Smooth muscle cell (in vitro differentiated cells): ENCODE measurements around the gene SYT7. TPM values are rescaled to one million over a fixed set of nuclear protein-coding genes. Genes with fewer than 3 reads are reported as not detected.

Experiments used
- DNase-seq: peaks from one replicate; lab custom pipeline; 2025; ENCODE audit not compliant: unreplicated experiment; lab: John Stamatoyannopoulos, UW
- H2AFZ ChIP-seq: fragments of 200-600 bp; sonication (generic); 2 replicates; pipeline ENCODE4 v1.6.0; 2016; ENCODE audit warnings: antibody characterized with exemption, low read depth, mild to moderate bottlenecking
- H3F3A ChIP-seq: fragments of 200-600 bp; sonication (generic); 2 replicates; pipeline ENCODE4 v1.6.0; 2017; ENCODE audit warnings: antibody characterized with exemption, low read depth
- H3K27ac ChIP-seq: fragments of 200-600 bp; sonication (generic); 2 replicates; pipeline ENCODE4 v1.5.1; 2016; ENCODE audit warnings: low read depth, mild to moderate bottlenecking
- H3K27me3 ChIP-seq: fragments of 200-600 bp; sonication (generic); 2 replicates; pipeline ENCODE4 v1.6.1; 2016; ENCODE audit warnings: low read depth, mild to moderate bottlenecking
- H3K36me3 ChIP-seq: fragments of 200-600 bp; sonication (generic); 2 replicates; pipeline ENCODE4 v1.5.1; 2016; ENCODE audit warnings: low read depth
- H3K4me1 ChIP-seq: fragments of 200-600 bp; sonication (generic); 2 replicates; pipeline ENCODE4 v1.5.1; 2016; ENCODE audit warnings: low read depth
- H3K4me2 ChIP-seq: fragments of 200-600 bp; sonication (generic); 2 replicates; pipeline ENCODE4 v1.6.0; 2016; ENCODE audit warnings: mild to moderate bottlenecking
- H3K4me3 ChIP-seq: fragments of 200-600 bp; sonication (generic); 2 replicates; pipeline ENCODE4 v1.5.1; 2016; ENCODE audit warnings: mild to moderate bottlenecking
- H3K79me2 ChIP-seq: fragments of 200-600 bp; sonication (generic); 2 replicates; pipeline ENCODE4 v1.6.0; 2016; ENCODE audit warnings: low read depth, mild to moderate bottlenecking
- H3K9ac ChIP-seq: fragments of 200-600 bp; sonication (generic); 2 replicates; pipeline ENCODE4 v1.6.0; 2016; ENCODE audit warnings: low read depth
- H3K9me3 ChIP-seq: fragments of 200-600 bp; sonication (generic); replicated peaks from 2 replicates; pipeline ENCODE4 v1.5.1; 2016; ENCODE audit warnings: low read depth
- H4K20me1 ChIP-seq: fragments of 200-600 bp; sonication (generic); 2 replicates; pipeline ENCODE4 v1.6.0; 2016; ENCODE audit warnings: low read depth
- WGBS: methylation state at CpG from one replicate; pipeline ENCODE4 v1.1.7; 2016; ENCODE audit warnings: low lambda C conversion rate; 5-methylcytosine and 5-hydroxymethylcytosine counted together
- polyA plus RNA-seq: library from polyadenylated mRNA; unstranded; fragments of >200 nt; fragmentation: Nextera tagmentation; extraction: Ambion mirVana; gene quantifications from 2 replicates; pipeline ENCODE4 v1.2.1, GENCODE V29; 2016
- total RNA-seq: library from RNA; depleted of rRNA; stranded (reverse); fragments of >200 nt; gene quantifications from 2 replicates; pipeline ENCODE4 v1.2.3, GENCODE V29; 2014
- TF ChIP-seq, protein P1 (sequence below): fragments of 200-600 bp; sonication (generic); IDR thresholded peaks from 2 replicates; pipeline ENCODE4 v1.5.1; 2017; ENCODE audit warnings: borderline replicate concordance, mild to moderate bottlenecking, antibody characterized with exemption; ENCODE audit not compliant: insufficient read depth, poor library complexity, severe bottlenecking

SYT7 gene
- total and polyA plus RNA-seq, 2 experiments from 2014 or later = 0.79 to 4.0 TPM

DNA sequence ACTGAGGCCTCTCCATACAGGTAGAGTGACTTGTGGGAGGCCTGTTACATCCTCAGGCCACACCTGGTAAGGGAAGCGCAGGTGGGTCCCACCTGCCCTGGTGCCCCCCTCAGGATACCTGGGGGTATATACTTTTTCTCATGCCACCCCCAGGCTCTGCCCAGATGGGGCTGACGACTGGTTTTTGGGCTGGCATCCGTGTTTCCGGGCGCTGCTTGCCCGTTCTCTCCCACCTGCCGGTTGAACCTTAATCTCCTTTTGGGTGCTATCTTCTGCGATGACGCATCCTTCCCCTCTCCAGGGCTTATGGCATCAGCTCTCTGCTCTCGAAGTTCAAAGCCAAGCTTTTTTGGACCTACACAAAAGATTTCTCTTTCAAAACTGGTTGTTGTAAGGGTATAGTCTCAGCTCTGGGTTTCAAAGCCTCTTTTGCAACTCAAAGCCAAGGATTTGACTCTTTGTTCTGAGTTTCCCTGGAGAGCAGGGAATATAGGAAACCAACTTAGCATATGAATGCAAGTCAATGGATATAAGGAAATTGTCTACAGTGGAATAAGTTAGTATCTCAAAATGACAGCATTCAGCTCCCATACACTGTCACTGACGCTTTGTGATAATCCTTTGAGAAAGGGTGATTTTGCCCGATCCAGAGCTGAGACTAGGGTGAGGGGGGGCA lies 80.9 kb downstream of the SYT7 start:
- Histone ChIP-seq H3K27ac (no peak overlapping the region), H3K27me3 (peaks cover 2% of the 10 kb centered on the region), H3F3A (no peaks in the 10 kb centered on the region), H4K20me1 (no peaks in the 10 kb centered on the region), H3K4me3 (no peak overlapping the region), H3K79me2 (no peaks in the 10 kb centered on the region), H3K4me1 (no peaks in the 10 kb centered on the region), H2AFZ (no peak overlapping the region), H3K9me3 (no peaks in the 10 kb centered on the region), H3K9ac (no peak overlapping the region), H3K36me3 (no peaks in the 10 kb centered on the region), H3K4me2 (no peak overlapping the region)
- TF ChIP-seq, protein P1, sequence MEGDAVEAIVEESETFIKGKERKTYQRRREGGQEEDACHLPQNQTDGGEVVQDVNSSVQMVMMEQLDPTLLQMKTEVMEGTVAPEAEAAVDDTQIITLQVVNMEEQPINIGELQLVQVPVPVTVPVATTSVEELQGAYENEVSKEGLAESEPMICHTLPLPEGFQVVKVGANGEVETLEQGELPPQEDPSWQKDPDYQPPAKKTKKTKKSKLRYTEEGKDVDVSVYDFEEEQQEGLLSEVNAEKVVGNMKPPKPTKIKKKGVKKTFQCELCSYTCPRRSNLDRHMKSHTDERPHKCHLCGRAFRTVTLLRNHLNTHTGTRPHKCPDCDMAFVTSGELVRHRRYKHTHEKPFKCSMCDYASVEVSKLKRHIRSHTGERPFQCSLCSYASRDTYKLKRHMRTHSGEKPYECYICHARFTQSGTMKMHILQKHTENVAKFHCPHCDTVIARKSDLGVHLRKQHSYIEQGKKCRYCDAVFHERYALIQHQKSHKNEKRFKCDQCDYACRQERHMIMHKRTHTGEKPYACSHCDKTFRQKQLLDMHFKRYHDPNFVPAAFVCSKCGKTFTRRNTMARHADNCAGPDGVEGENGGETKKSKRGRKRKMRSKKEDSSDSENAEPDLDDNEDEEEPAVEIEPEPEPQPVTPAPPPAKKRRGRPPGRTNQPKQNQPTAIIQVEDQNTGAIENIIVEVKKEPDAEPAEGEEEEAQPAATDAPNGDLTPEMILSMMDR = no peak
- WGBS = 36% methylated on average over 12 of the region's 12 CpGs
- DNase-seq = no peak

DNA sequence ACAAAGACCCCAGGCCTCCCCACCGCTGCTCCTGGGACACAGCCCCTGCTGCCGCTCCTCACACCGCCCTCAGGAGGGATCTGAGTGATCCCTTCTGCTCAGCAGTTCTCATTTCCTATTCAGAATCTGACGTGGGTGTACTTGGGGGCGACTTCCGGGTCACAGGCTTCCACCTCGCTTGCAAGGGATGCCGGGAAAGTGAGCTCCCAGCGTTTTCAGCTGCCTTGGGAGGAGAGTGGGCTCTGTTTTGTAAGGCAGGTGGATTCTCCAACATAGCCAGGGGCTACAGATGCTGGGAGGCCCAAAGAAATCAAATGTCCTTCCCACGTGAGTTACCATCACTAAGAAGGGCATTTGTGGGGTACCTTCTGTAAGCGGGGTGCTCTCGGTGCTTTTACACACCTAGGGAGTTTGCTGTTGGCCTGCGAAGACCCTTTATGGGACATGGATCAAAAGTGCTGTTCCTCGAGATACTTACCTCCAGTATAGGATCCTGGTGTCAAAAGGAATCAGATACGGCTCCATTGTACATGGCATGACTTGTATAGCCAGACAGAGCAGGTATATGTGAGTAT lies 82.0 kb downstream of the SYT7 start:
- Histone ChIP-seq H3F3A (no peaks in the 10 kb centered on the region), H3K4me2 (no peak overlapping the region), H3K4me3 (no peak overlapping the region), H3K27me3 (no peaks in the 10 kb centered on the region), H2AFZ (no peak overlapping the region), H3K9ac (no peak overlapping the region), H4K20me1 (no peaks in the 10 kb centered on the region), H3K9me3 (no peaks in the 10 kb centered on the region), H3K27ac (no peak overlapping the region), H3K36me3 (no peaks in the 10 kb centered on the region), H3K79me2 (no peaks in the 10 kb centered on the region), H3K4me1 (no peaks in the 10 kb centered on the region)
- TF ChIP-seq, protein P1 = no peak
- 84% methylated on average over 15 of the region's 15 CpGs for WGBS
- DNase-seq = no peak

GRCh38 chr11:61497876-61498275 lies 83.0 kb downstream of the SYT7 start:
- TF ChIP-seq, protein P1 = no peak
- Histone ChIP-seq H3K4me2 (no peak overlapping the region), H3K9ac (no peak overlapping the region), H3K27me3 (no peaks in the 10 kb centered on the region), H3K9me3 (no peaks in the 10 kb centered on the region), H3K36me3 (no peaks in the 10 kb centered on the region), H3K79me2 (no peaks in the 10 kb centered on the region), H3K27ac (no peak overlapping the region), H3K4me1 (no peaks in the 10 kb centered on the region), H2AFZ (no peak overlapping the region), H3K4me3 (no peak overlapping the region), H4K20me1 (no peaks in the 10 kb centered on the region), H3F3A (no peaks in the 10 kb centered on the region)
- DNase-seq = no peak
- WGBS = 85% methylated on average over 9 of the region's 9 CpGs

- no peak for DNase-seq
- H3K9me3 ChIP-seq = no peaks in the 10 kb centered on the region
- no peaks in the 10 kb centered on the region for H3K4me1 ChIP-seq
- no peak overlapping the region for H3K9ac ChIP-seq
- no peak overlapping the region for H2AFZ ChIP-seq
- H4K20me1 ChIP-seq = no peaks in the 10 kb centered on the region
- no peaks in the 10 kb centered on the region for H3K79me2 ChIP-seq
- no peaks in the 10 kb centered on the region for H3F3A ChIP-seq
- H3K4me2 ChIP-seq = no peak overlapping the region
- H3K27me3 ChIP-seq = no peaks in the 10 kb centered on the region
- no peak overlapping the region for H3K4me3 ChIP-seq
- H3K36me3 ChIP-seq = no peaks in the 10 kb centered on the region
- 77% methylated on average over 2 of the region's 2 CpGs for WGBS
- H3K27ac ChIP-seq = no peak overlapping the region
- TF ChIP-seq, protein P1 = no peak
Observed at GRCh38 chr11:61497473-61497872, 83.4 kb downstream of the SYT7 start.
